KOPT-K1 (cell line): ENCODE data around the gene AKIRIN2.

Experiments
- H3K27ac ChIP-seq: fragments of 200-600 bp; sonication (generic); 2 replicates; pipeline ENCODE4 v1.5.1; 2016; ENCODE audit warnings: antibody characterized with exemption, mild to moderate bottlenecking, low read depth, low read length; ENCODE audit not compliant: poor library complexity, severe bottlenecking
- H3K36me3 ChIP-seq: fragments of 200-600 bp; sonication (generic); 2 replicates; pipeline ENCODE4 v1.5.1; 2017; ENCODE audit warnings: antibody characterized with exemption, mild to moderate bottlenecking, low read length, moderate library complexity; ENCODE audit not compliant: insufficient read depth
- H3K9me3 ChIP-seq: fragments of 200-600 bp; sonication (generic); 2 replicates; pipeline ENCODE4 v1.5.1; 2017; ENCODE audit warnings: antibody characterized with exemption, low read length, mild to moderate bottlenecking; ENCODE audit not compliant: insufficient read depth, poor library complexity, severe bottlenecking

The AKIRIN2 gene

DNA sequence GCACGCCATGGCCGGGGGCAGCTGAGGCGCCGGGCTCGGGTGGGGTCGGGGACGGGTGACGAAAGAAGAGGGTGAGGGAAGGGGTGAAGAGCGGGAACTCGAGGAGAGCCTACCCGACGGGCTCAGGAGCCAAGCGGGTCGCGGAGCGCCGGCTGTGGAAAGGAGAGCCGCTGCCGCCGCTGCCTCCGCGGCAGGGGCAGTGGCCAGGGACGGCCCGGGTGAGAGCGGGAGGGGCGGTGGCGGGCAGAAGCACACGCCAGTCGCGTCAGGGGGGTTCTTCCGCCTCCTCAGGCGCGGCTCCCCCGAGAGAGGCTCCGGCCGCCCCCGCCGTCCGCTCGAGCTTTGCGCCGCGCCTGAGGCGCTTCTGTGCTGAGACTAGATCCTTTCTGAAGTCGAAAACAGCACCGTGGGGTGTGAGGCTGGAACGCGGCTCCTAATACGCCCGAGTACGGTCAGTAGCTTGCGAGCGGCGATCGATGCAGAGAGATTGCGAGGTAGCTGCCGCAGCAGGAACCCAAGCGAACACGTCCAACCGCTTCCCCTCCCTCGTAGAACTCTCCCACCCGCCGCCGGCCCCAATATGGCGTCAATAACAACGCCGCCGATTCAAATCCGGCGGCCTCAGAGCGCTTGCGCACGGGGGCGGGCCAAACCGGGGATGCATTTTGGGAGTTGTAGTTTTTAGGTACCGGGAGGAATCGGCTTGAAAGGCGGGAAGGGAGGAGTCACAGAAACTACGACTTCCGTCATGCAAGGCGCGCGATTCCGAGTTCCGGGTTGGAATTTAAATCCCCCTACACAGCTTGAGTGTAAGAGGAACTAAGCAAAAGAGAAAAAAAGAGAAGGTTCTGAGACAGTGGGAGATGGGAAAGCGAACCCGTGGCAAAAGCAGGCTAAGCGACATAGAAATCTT is at the start of gene AKIRIN2:
TSS of gene AKIRIN2 (minus strand) at position 558 of the 913 bp plus-strand sequence. CDS start at position 9, 549 bp downstream.
- H3K9me3 ChIP-seq = no peaks in the 10 kb centered on the region
- peak within 1 kb of the TSS; percentile 88 for H3K27ac ChIP-seq
- H3K36me3 ChIP-seq = peaks cover 16% of the 10 kb centered on the region

- H3K36me3 ChIP-seq = no peaks in the 10 kb centered on the region
- no peak overlapping the region for H3K27ac ChIP-seq
- no peaks in the 10 kb centered on the region for H3K9me3 ChIP-seq
Observed at GRCh38 chr6:87747646-87748045, 45.6 kb upstream of the AKIRIN2 start.

DNA sequence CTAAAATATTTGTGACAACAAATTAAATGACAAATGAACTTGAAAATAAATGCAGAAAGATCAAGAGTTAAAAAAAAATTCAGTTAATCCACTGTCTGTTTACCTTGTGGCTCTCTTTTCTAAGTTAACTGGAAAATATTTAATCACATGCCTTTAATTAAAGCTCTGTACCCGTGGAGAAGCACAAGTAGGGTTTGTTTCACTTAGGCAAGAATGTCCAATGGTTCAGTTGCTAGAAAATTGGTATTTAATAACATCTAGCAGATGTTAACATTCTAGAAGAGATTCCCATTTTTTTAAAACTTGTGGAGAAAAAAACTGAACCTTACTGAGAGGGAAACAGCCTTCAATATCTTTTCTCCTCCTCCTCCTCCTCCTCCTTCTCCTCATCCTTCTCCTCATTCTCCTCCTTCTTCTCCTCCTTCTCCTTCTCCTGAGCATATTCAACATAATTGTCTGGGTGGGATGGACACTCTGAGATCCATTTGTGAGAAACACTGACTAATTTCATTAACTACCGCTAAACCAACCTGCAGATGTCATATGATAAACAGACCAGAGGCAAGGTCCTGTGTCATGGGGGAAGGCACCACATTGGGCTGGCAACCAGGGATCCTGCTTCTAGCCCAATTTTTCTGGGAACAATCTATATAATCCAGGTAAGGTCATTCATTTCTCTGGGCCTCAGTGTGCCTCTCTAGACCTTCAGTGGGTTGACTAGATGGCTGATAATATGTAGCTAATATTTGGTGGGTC is 44.1 kb upstream of the AKIRIN2 start:
- no peaks in the 10 kb centered on the region for H3K9me3 ChIP-seq
- H3K27ac ChIP-seq = no peak overlapping the region
- no peaks in the 10 kb centered on the region for H3K36me3 ChIP-seq

DNA sequence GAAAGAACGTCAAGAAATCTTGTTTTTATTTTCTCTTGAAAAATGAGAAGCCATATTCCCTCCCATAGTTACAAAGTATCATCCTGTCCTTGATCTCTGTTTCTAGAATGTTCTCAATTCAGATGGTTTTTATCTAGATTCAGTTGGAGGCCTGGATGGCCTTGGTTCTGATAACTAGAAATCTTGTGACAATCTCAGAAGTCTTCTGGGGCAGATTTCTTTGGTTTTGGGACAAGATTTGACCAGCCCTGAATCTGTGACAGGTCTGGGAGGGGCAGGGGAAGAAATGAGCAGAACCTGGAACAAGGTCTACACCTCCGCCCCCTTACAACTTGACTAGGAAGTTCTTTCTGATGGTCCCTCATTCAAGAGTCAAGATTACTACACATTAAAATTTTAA is 41.4 kb upstream of the AKIRIN2 start:
- Histone ChIP-seq H3K27ac (no peak overlapping the region), H3K9me3 (no peaks in the 10 kb centered on the region), H3K36me3 (no peaks in the 10 kb centered on the region)

DNA sequence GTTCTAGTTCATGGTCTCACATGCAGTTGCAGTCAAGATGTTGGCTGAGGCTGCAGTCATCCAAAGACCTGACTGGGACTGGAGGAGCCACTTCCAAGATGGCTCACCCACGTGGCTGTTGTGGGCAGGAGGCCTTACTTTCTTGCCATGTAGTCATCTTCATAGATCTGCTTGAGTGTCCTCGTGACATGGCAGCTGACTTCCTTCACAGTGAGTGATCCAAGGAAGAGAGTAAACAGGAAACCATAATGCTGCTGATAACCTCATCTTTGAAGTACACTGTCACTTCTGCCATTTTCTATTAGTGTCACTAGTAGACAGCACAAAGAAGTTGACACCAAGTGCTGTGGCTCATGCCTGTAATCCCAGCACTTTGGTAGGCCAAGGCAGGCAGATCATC is 40.1 kb upstream of the AKIRIN2 start:
- Histone ChIP-seq H3K9me3 (no peaks in the 10 kb centered on the region), H3K27ac (no peak overlapping the region), H3K36me3 (no peaks in the 10 kb centered on the region)

GRCh38 chr6:87741001-87741650 is 39.1 kb upstream of the AKIRIN2 start:
- no peaks in the 10 kb centered on the region for H3K36me3 ChIP-seq
- no peaks in the 10 kb centered on the region for H3K9me3 ChIP-seq
- H3K27ac ChIP-seq = no peak overlapping the region

GRCh38 chr6:87738744-87739143 is 36.7 kb upstream of the AKIRIN2 start:
- Histone ChIP-seq H3K27ac (no peak overlapping the region), H3K9me3 (no peaks in the 10 kb centered on the region), H3K36me3 (no peaks in the 10 kb centered on the region)

- Histone ChIP-seq H3K27ac (no peak overlapping the region), H3K9me3 (no peaks in the 10 kb centered on the region), H3K36me3 (no peaks in the 10 kb centered on the region)
Observed at GRCh38 chr6:87738000-87738399, 36.0 kb upstream of the AKIRIN2 start.

- Histone ChIP-seq H3K36me3 (no peaks in the 10 kb centered on the region), H3K9me3 (no peaks in the 10 kb centered on the region), H3K27ac (no peak overlapping the region)
Observed at GRCh38 chr6:87736809-87737540, 34.9 kb upstream of the AKIRIN2 start.

GRCh38 chr6:87731818-87732661 is 30.0 kb upstream of the AKIRIN2 start:
- H3K27ac ChIP-seq = no peak overlapping the region

GRCh38 chr6:87731080-87731479 is 29.0 kb upstream of the AKIRIN2 start:
- no peaks in the 10 kb centered on the region for H3K9me3 ChIP-seq
- H3K27ac ChIP-seq = no peak overlapping the region
- H3K36me3 ChIP-seq = no peaks in the 10 kb centered on the region

More at GRCh38 chr6:87731818-87732661, 30.0 kb upstream of the AKIRIN2 start:
- Histone ChIP-seq H3K9me3 (no peaks in the 10 kb centered on the region), H3K36me3 (no peaks in the 10 kb centered on the region)

DNA sequence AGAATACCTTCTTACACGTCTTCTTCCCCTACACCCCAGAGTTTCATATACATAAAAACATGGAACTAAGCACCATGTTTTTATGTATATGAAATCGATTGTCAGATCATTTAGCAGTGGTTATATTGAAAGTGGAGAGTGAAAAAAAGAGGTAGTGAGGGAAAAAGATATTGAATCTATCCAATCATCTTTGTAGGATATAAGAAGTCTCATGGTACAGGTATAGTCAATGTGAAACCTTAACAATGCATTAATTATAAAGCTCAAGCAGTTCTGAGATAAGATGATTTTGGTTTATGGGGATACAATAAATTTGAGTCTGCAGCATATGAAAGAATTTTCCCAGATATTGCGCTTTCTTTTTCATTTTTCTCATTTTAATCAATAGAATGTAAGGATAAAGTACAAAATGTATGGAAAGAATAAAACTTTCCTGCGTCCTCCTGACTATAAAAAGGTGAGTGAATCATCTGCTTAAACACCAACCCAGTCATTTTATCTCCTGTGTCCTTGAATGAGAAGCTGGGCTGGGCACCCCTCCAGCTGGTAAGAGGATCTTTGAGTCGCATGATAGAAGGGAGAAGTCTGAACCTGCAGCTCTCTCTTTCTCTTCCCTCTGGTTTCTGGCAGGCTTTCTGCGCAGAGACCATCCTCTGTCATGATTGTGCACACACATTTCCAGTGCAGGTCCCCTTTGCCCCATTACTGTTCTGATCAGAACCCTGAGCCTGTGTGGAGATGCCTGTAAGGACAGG is 28.1 kb upstream of the AKIRIN2 start:
- Histone ChIP-seq H3K9me3 (no peaks in the 10 kb centered on the region), H3K36me3 (no peaks in the 10 kb centered on the region), H3K27ac (no peak overlapping the region)

GRCh38 chr6:87728706-87729105 is 26.7 kb upstream of the AKIRIN2 start:
- Histone ChIP-seq H3K36me3 (no peaks in the 10 kb centered on the region), H3K9me3 (no peaks in the 10 kb centered on the region), H3K27ac (no peak overlapping the region)
